ENCODE results near the gene CACNA1F.
"Not testable (repeated sequence)": the region's sequence is repeated elsewhere in the genome, so short reads cannot be mapped to it uniquely, and the experiment has no call there.

Gene CACNA1F

GRCh38 chrX:49178537-49178936 is 54.6 kb downstream of the CACNA1F start:
- Histone ChIP-seq H3K4me1 (ENCODE audit: control insufficient read depth, insufficient read depth, low read length) (no peaks in the 10 kb centered on the region), H3K36me3 (ENCODE audit: insufficient read depth, low read length) (peaks cover 42% of the 10 kb centered on the region), H3K4me3 (ENCODE audit: low read length) (no peak overlapping the region), H3K27me3 (ENCODE audit: control insufficient read depth, insufficient read depth, low read length) (no peaks in the 10 kb centered on the region), H3K4me2 (ENCODE audit: low read length) (no peak overlapping the region), H3K9ac (ENCODE audit: low read depth, low read length) (no peak overlapping the region), H3K9me3 (replicated peaks; ENCODE audit: low read length) (no peaks in the 10 kb centered on the region)

- H3K36me3 ChIP-seq (ENCODE audit: insufficient read depth, low read length), result peaks cover 45% of the 10 kb centered on the region
- no peak overlapping the region for H3K4me2 ChIP-seq (ENCODE audit: low read length)
- no peaks in the 10 kb centered on the region for H3K27me3 ChIP-seq (ENCODE audit: control insufficient read depth, insufficient read depth, low read length)
- H3K9ac ChIP-seq (ENCODE audit: low read depth, low read length), result no peak overlapping the region
- H3K4me3 ChIP-seq (ENCODE audit: low read length), result no peak overlapping the region
- no peaks in the 10 kb centered on the region for H3K9me3 ChIP-seq (replicated peaks; ENCODE audit: low read length)
- peaks cover 5% of the 10 kb centered on the region for H3K4me1 ChIP-seq (ENCODE audit: control insufficient read depth, insufficient read depth, low read length)
Observed at GRCh38 chrX:49177873-49178480, 55.2 kb downstream of the CACNA1F start.

GRCh38 chrX:49177338-49177833 is 55.8 kb downstream of the CACNA1F start:
- Histone ChIP-seq H3K4me2 (ENCODE audit: low read length) (no peak overlapping the region), H3K9me3 (replicated peaks; ENCODE audit: low read length) (no peaks in the 10 kb centered on the region), H3K4me1 (ENCODE audit: control insufficient read depth, insufficient read depth, low read length) (peaks cover 6% of the 10 kb centered on the region), H3K27me3 (ENCODE audit: control insufficient read depth, insufficient read depth, low read length) (no peaks in the 10 kb centered on the region), H3K36me3 (ENCODE audit: insufficient read depth, low read length) (peaks cover 44% of the 10 kb centered on the region), H3K4me3 (ENCODE audit: low read length) (no peak overlapping the region), H3K9ac (ENCODE audit: low read depth, low read length) (no peak overlapping the region)

GRCh38 chrX:49176421-49177326 is 56.5 kb downstream of the CACNA1F start:
- H3K9me3 ChIP-seq (replicated peaks; ENCODE audit: low read length), result no peaks in the 10 kb centered on the region
- no peak overlapping the region for H3K4me2 ChIP-seq (ENCODE audit: low read length)
- H3K36me3 ChIP-seq (ENCODE audit: insufficient read depth, low read length), result peaks cover 41% of the 10 kb centered on the region
- no peaks in the 10 kb centered on the region for H3K27me3 ChIP-seq (ENCODE audit: control insufficient read depth, insufficient read depth, low read length)
- H3K4me3 ChIP-seq (ENCODE audit: low read length), result no peak overlapping the region
- H3K4me1 ChIP-seq (ENCODE audit: control insufficient read depth, insufficient read depth, low read length), result peaks cover 6% of the 10 kb centered on the region
- H3K9ac ChIP-seq (ENCODE audit: low read depth, low read length), result no peak overlapping the region

GRCh38 chrX:49175435-49176274 is 57.5 kb downstream of the CACNA1F start:
- peaks cover 6% of the 10 kb centered on the region for H3K4me1 ChIP-seq (ENCODE audit: control insufficient read depth, insufficient read depth, low read length)
- H3K4me2 ChIP-seq (ENCODE audit: low read length), result no peak overlapping the region
- peaks cover 41% of the 10 kb centered on the region for H3K36me3 ChIP-seq (ENCODE audit: insufficient read depth, low read length)
- no peak overlapping the region for H3K9ac ChIP-seq (ENCODE audit: low read depth, low read length)
- H3K9me3 ChIP-seq (replicated peaks; ENCODE audit: low read length), result no peaks in the 10 kb centered on the region
- H3K27me3 ChIP-seq (ENCODE audit: control insufficient read depth, insufficient read depth, low read length), result no peaks in the 10 kb centered on the region
- no peak overlapping the region for H3K4me3 ChIP-seq (ENCODE audit: low read length)

- no peaks in the 10 kb centered on the region for H3K9me3 ChIP-seq (replicated peaks; ENCODE audit: low read length)
- H3K9ac ChIP-seq (ENCODE audit: low read depth, low read length), result no peak overlapping the region
- H3K4me3 ChIP-seq (ENCODE audit: low read length), result no peak overlapping the region
- H3K4me2 ChIP-seq (ENCODE audit: low read length), result no peak overlapping the region
- H3K4me1 ChIP-seq (ENCODE audit: control insufficient read depth, insufficient read depth, low read length), result peaks cover 6% of the 10 kb centered on the region
- peaks cover 41% of the 10 kb centered on the region for H3K36me3 ChIP-seq (ENCODE audit: insufficient read depth, low read length)
- H3K27me3 ChIP-seq (ENCODE audit: control insufficient read depth, insufficient read depth, low read length), result no peaks in the 10 kb centered on the region
Observed at GRCh38 chrX:49174723-49175122, 58.4 kb downstream of the CACNA1F start.

GRCh38 chrX:49173544-49173943 is 59.6 kb downstream of the CACNA1F start:
- Histone ChIP-seq H3K4me2 (ENCODE audit: low read length) (peak overlapping the region; percentile 82), H3K36me3 (ENCODE audit: insufficient read depth, low read length) (peaks cover 35% of the 10 kb centered on the region), H3K4me3 (ENCODE audit: low read length) (peak overlapping the region; percentile 75)
- H3K9me3 ChIP-seq (replicated peaks; ENCODE audit: low read length); H3K9ac ChIP-seq (ENCODE audit: low read depth, low read length); H3K27me3 ChIP-seq (ENCODE audit: control insufficient read depth, insufficient read depth, low read length); H3K4me1 ChIP-seq (ENCODE audit: control insufficient read depth, insufficient read depth, low read length): not testable (repeated sequence)

GRCh38 chrX:49172280-49172780 is 60.8 kb downstream of the CACNA1F start:
- Histone ChIP-seq H3K4me2 (ENCODE audit: low read length) (peak overlapping the region; percentile 82), H3K4me1 (ENCODE audit: control insufficient read depth, insufficient read depth, low read length) (peaks cover 12% of the 10 kb centered on the region)

GRCh38 chrX:49171752-49172279 is 61.3 kb downstream of the CACNA1F start, which contains the start of gene PLP2:
Gene PLP2 (plus strand): TSS chrX:49171898. CDS start chrX:49172001, 103 bp downstream.
- Histone ChIP-seq H3K4me2 (ENCODE audit: low read length) (peak within 1 kb of the TSS; percentile 82), H3K36me3 (ENCODE audit: insufficient read depth, low read length) (peaks cover 23% of the 10 kb centered on the region), H3K4me1 (ENCODE audit: control insufficient read depth, insufficient read depth, low read length) (peaks cover 17% of the 10 kb centered on the region), H3K9me3 (replicated peaks; ENCODE audit: low read length) (no peaks in the 10 kb centered on the region), H3K9ac (ENCODE audit: low read depth, low read length) (peak within 1 kb of the TSS; percentile 85), H3K4me3 (ENCODE audit: low read length) (peak within 1 kb of the TSS; percentile 75), H3K27me3 (ENCODE audit: control insufficient read depth, insufficient read depth, low read length) (no peaks in the 10 kb centered on the region)

More at GRCh38 chrX:49172280-49172780, 60.8 kb downstream of the CACNA1F start:
- no peaks in the 10 kb centered on the region for H3K9me3 ChIP-seq (replicated peaks; ENCODE audit: low read length)
- peaks cover 23% of the 10 kb centered on the region for H3K36me3 ChIP-seq (ENCODE audit: insufficient read depth, low read length)
- peak overlapping the region; percentile 75 for H3K4me3 ChIP-seq (ENCODE audit: low read length)
- H3K9ac ChIP-seq (ENCODE audit: low read depth, low read length), result peak overlapping the region; percentile 85
- no peaks in the 10 kb centered on the region for H3K27me3 ChIP-seq (ENCODE audit: control insufficient read depth, insufficient read depth, low read length)

- Histone ChIP-seq H3K4me1 (ENCODE audit: control insufficient read depth, insufficient read depth, low read length) (peaks cover 22% of the 10 kb centered on the region), H3K4me2 (ENCODE audit: low read length) (peak overlapping the region; percentile 92), H3K4me3 (ENCODE audit: low read length) (peak overlapping the region; percentile 70), H3K36me3 (ENCODE audit: insufficient read depth, low read length) (no peaks in the 10 kb centered on the region), H3K9ac (ENCODE audit: low read depth, low read length) (peak overlapping the region; percentile 85), H3K9me3 (replicated peaks; ENCODE audit: low read length) (no peaks in the 10 kb centered on the region), H3K27me3 (ENCODE audit: control insufficient read depth, insufficient read depth, low read length) (no peaks in the 10 kb centered on the region)
Observed at GRCh38 chrX:49167740-49168108, 65.4 kb downstream of the CACNA1F start.

Data from skeletal muscle satellite cell (primary cell).